Endothelial cell of umbilical vein (primary cell): ENCODE data around the gene DERL3. TPM values are rescaled to one million over a fixed set of nuclear protein-coding genes. Genes with fewer than 3 reads are reported as not detected.

ENCODE experiments used
- BruUV-seq: library from RNA; stranded (reverse); fragments of 400-500 nt; replicated peaks from 2 replicates; lab custom pipeline; 2021; lab: Mats Ljungman, UMichigan
- CTCF ChIA-PET: fragments of 300-600, 350-600 bp; sonication (Branson Sonifier 250); formaldehyde crosslinking; loops from one replicate; lab custom pipeline; 2021; ENCODE audit warnings: antibody characterized with exemption, inconsistent platforms; lab: Charles Lee
- POLR2A ChIA-PET: fragments of 300-600, 350-600 bp; sonication (Branson Sonifier 250); formaldehyde crosslinking; loops from one replicate; lab custom pipeline; 2021; ENCODE audit warnings: antibody characterized with exemption, inconsistent platforms; lab: Charles Lee
- DNase-seq: peaks from one replicate; pipeline ENCODE4 v3.0.0-alpha.2; 2011; ENCODE audit warnings: low read depth, low spot score
- FAIRE-seq: peaks from 2 replicates; lab custom pipeline; 2011; peaks lifted over from hg19 to GRCh38; lab: Jason Lieb, UNC
- H2AFZ ChIP-seq: 2 replicates; pipeline ENCODE4 v1.6.0; 2012; ENCODE audit warnings: low read depth, low read length, control low read depth, inconsistent platforms
- H3K27ac ChIP-seq: 2 replicates; pipeline ENCODE4 v1.5.1; 2011; ENCODE audit warnings: low read depth, mild to moderate bottlenecking, control low read depth, low read length, moderate library complexity; ENCODE audit not compliant: insufficient read depth
- H3K27me3 ChIP-seq, 2 experiments: 2 replicates each; pipeline versions ENCODE4 v1.6.0 to v1.6.1; 2011; ENCODE audit warnings: low read length in 2 of 2, mixed read lengths in 1 of 2; ENCODE audit not compliant: control insufficient read depth in 2 of 2, insufficient read depth in 2 of 2
- H3K36me3 ChIP-seq, 2 experiments: 2 replicates in 1 of 2; 3 replicates in 1 of 2; pipeline ENCODE4 v1.5.1; 2011; ENCODE audit warnings: low read length in 2 of 2, mild to moderate bottlenecking in 1 of 2, moderate library complexity in 1 of 2; ENCODE audit not compliant: control insufficient read depth in 2 of 2, insufficient read depth in 2 of 2; ENCODE audit errors: extremely low read depth in 1 of 2
- H3K4me1 ChIP-seq: 3 replicates; pipeline ENCODE4 v1.5.1; 2011; ENCODE audit warnings: mild to moderate bottlenecking, low read length; ENCODE audit not compliant: control insufficient read depth, insufficient read depth; ENCODE audit errors: extremely low read depth
- H3K4me2 ChIP-seq: 2 replicates; pipeline ENCODE4 v1.6.1; 2011; ENCODE audit warnings: low read length, control low read depth, mixed read lengths; ENCODE audit not compliant: insufficient read depth
- H3K4me3 ChIP-seq, 3 experiments: fragments of 200-600 bp in 1 of 3; sonication (generic), shearing (Covaris generic) in 1 of 3; replicated peaks in 1 of 3; 2 replicates each; pipeline ENCODE4 v1.5.1; 2011 to 2016; ENCODE audit warnings: control low read depth in 3 of 3, low read length in 3 of 3, mild to moderate bottlenecking in 2 of 3, inconsistent platforms in 1 of 3, low read depth in 1 of 3, moderate library complexity in 1 of 3; ENCODE audit not compliant: insufficient read depth in 1 of 3
- H3K79me2 ChIP-seq: 2 replicates; pipeline ENCODE4 v1.6.0; 2012; ENCODE audit warnings: low read length, inconsistent platforms; ENCODE audit not compliant: control insufficient read depth, insufficient read depth
- H3K9ac ChIP-seq: replicated peaks from 2 replicates; pipeline ENCODE3; 2011; ENCODE audit warnings: low read length, control low read depth; ENCODE audit not compliant: insufficient read depth; ENCODE audit errors: extremely low read depth
- H3K9me1 ChIP-seq: replicated peaks from 3 replicates; pipeline ENCODE4 v1.6.0; 2011; ENCODE audit warnings: mild to moderate bottlenecking, low read length; ENCODE audit not compliant: control insufficient read depth, insufficient read depth; ENCODE audit errors: extremely low read depth
- H3K9me3 ChIP-seq: replicated peaks from 2 replicates; pipeline ENCODE4 v1.5.1; 2012; ENCODE audit warnings: low read length, inconsistent platforms; ENCODE audit not compliant: control insufficient read depth, insufficient read depth
- H4K20me1 ChIP-seq: replicated peaks from 2 replicates; pipeline ENCODE3; 2011; ENCODE audit warnings: mild to moderate bottlenecking, low read length; ENCODE audit not compliant: control insufficient read depth, insufficient read depth; ENCODE audit errors: extremely low read depth
- CTCF ChIP-seq, 2 donors: IDR thresholded peaks; 1 replicate in 1 of 2; 2 replicates in 1 of 2; pipeline ENCODE4 v1.5.1; 2011; ENCODE audit warnings: low read length in 2 of 2, mild to moderate bottlenecking in 2 of 2, moderate library complexity in 2 of 2, control low read depth in 1 of 2, inconsistent platforms in 1 of 2, low read depth in 1 of 2; ENCODE audit not compliant: insufficient read depth in 1 of 2; ENCODE audit errors: extremely low read depth in 1 of 2
- EZH2 ChIP-seq: IDR thresholded peaks from 2 replicates; pipeline ENCODE4 v1.6.1; 2012; ENCODE audit warnings: borderline replicate concordance, low read depth, mild to moderate bottlenecking, moderate library complexity, low read length, inconsistent platforms; ENCODE audit not compliant: severe bottlenecking
- FOS ChIP-seq: IDR thresholded peaks from 2 replicates; pipeline ENCODE4 v1.6.1; 2011; ENCODE audit warnings: mild to moderate bottlenecking, low read length, moderate library complexity, borderline replicate concordance; ENCODE audit not compliant: insufficient read depth
- GATA2 ChIP-seq: IDR thresholded peaks from 2 replicates; pipeline ENCODE4 v1.7.0; 2011; ENCODE audit warnings: low read depth, mild to moderate bottlenecking, moderate library complexity, mixed read lengths, low read length; ENCODE audit not compliant: insufficient read length, insufficient read depth
- JUN ChIP-seq: IDR thresholded peaks from 2 replicates; pipeline ENCODE4 v1.6.1; 2011; ENCODE audit warnings: borderline replicate concordance, low read depth; ENCODE audit not compliant: insufficient read length, insufficient read depth
- MAX ChIP-seq: IDR thresholded peaks from 2 replicates; pipeline ENCODE4 v1.6.1; 2011; ENCODE audit not compliant: insufficient read depth, insufficient read length
- MYC ChIP-seq: IDR thresholded peaks from one replicate; pipeline ENCODE4 v1.6.1; 2011; ENCODE audit warnings: mild to moderate bottlenecking, low read depth, low read length
- POLR2A ChIP-seq: IDR thresholded peaks from 2 replicates; pipeline ENCODE4 v1.6.1; 2012; ENCODE audit warnings: low read depth, mild to moderate bottlenecking, control low read depth, low read length
- POLR2AphosphoS5 ChIP-seq: IDR thresholded peaks from 2 replicates; pipeline ENCODE4 v1.6.1; 2012; ENCODE audit warnings: low read depth, mild to moderate bottlenecking, control low read depth, low read length, moderate library complexity; ENCODE audit not compliant: insufficient read depth
- dilution Hi-C: fragments of 300-500 bp; cut with MboI; formaldehyde crosslinking; loops from one replicate; pipeline ENCODE4 v1.15.0; 2019; ENCODE audit warnings: low sequenced_read_pairs; ENCODE audit not compliant: extremely low pct_ligation_motif_present
- intact Hi-C: fragments of 100-400 bp; cut with micrococcal nuclease; formaldehyde crosslinking; loops from one replicate; pipeline ENCODE4 v1.10.0; 2022
- polyA plus RNA-seq, 4 experiments: library from polyadenylated mRNA; depleted of rRNA in 3 of 4; stranded (reverse) in 3 of 4; unstranded in 1 of 4; fragments of >200 nt; gene quantifications; 2 replicates each; pipeline versions ENCODE4 v1.2.1 to v1.2.3, GENCODE V29; 2011 to 2012; ENCODE audit warnings: missing spikeins in 1 of 4
- total RNA-seq: library from RNA; stranded (reverse); gene quantifications from 2 replicates; pipeline ENCODE4 v1.2.3, GENCODE V29; 2021

The DERL3 gene
- total and polyA plus RNA-seq, 2 donors (not counting 3 experiments of a cell fraction or from before 2014, with no cell fraction given) = 3.4 to 3.8 TPM

GRCh38 chr22:23882370-23882769, 43.6 kb upstream of the DERL3 start:
- ChIA-PET CTCF (interaction anchor here (1.2 kb wide), 1 partner anchor 12 kb away, joined by 3 read pairs; the partner anchor contains the start of gene MIF), POLR2A (no interaction called here)
- no TSS peak for BruUV-seq
- Histone ChIP-seq H3K36me3 (no peaks in the 10 kb centered on the region), H3K27me3 (no peaks in the 10 kb centered on the region), H3K4me1 (no peaks in the 10 kb centered on the region), H2AFZ (no peak overlapping the region), H3K79me2 (no peaks in the 10 kb centered on the region), H3K9me3 (no peaks in the 10 kb centered on the region), H4K20me1 (no peaks in the 10 kb centered on the region), H3K4me2 (no peak overlapping the region), H3K4me3 (no peak overlapping the region), H3K27ac (no peak overlapping the region), H3K9ac (no peak overlapping the region), H3K9me1 (no peaks in the 10 kb centered on the region)
- FAIRE-seq (no peak), DNase-seq (no peak)
- intact Hi-C loops (no loop called here), dilution Hi-C loops (no loop called here)
- TF ChIP-seq POLR2AphosphoS5 (no peak), EZH2 (no peak), FOS (no peak), JUN (no peak), MYC (no peak), GATA2 (no peak), POLR2A (no peak), MAX (no peak), CTCF (IDR thresholded peaks at IDR 0.05; ENCODE audit: extremely low read depth in 1 of 2, insufficient read depth in 1 of 2, low read depth in 1 of 2, low read length in 2 of 2) (no peak)
